ENCODE data around the gene TMC5. TPM values are rescaled to one million over a fixed set of nuclear protein-coding genes. Genes with fewer than 3 reads are reported as not detected.
A peak's percentile ranks its signal among the peaks of the same experiment; 100 is the strongest.

TMC5 gene
- total and polyA plus RNA-seq, 2 of the 13 experiments (the other 11 are each of a cell fraction or from before 2014, with no cell fraction given): 0.09 to 0.41 TPM

DNA sequence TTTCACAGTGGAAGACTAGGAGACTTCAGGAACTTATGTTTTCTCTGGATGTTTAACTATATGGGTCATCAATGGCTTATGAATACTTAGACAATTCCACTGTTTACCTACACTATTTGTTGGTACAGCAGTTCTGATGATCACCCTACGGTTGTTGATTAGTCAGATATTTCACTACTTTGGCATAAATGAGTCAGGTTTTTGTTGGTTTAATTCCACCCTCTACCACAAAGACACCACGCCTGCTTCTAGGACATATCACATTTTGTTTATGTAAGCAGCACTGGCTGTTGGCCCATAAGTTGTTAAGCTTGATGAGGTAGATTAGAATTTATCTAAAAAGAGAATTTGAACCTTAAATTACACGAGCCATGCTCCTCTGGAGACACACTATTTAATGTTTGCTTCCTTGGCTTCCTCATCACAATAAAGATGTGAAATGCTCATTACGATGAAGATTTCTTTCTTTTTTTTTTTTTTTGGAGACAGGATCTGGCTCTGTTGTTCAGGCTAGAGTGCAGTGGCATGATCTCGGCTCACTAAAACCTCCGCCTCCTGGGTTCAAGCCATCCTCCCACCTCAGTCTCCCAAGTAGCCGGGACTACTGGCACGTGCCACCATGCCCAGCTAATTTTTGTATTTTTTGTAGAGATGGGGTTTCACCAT, 99.9 kb downstream of the TMC5 start:
- H3K4me2 ChIP-seq (ENCODE audit: low read depth, low read length): no peak overlapping the region
- 93% methylated on average over 8 of the region's 8 CpGs for WGBS (ENCODE audit: low lambda C conversion rate)
- BruUV-seq (replicated peaks): no TSS peak
- no peak overlapping the region for H2AFZ ChIP-seq (ENCODE audit: low read length)
- DNase-seq (ENCODE audit: low spot score): no peak
- peaks cover 17% of the 10 kb centered on the region for H3K79me2 ChIP-seq (ENCODE audit: insufficient read depth, low read length)
- intact Hi-C loops (cut with micrococcal nuclease; ENCODE audit: unreplicated experiment): no loop called here
- no peak overlapping the region for H3K27ac ChIP-seq (ENCODE audit: extremely low read length, insufficient read depth, low read length)
- ChIA-PET CTCF (ENCODE audit: low intra/inter-chr PET ratio, low total read pairs) (no interaction called here), POLR2A (no interaction called here)
- H3K9me3 ChIP-seq (ENCODE audit: low read length): no peaks in the 10 kb centered on the region
- H3K36me3 ChIP-seq (replicated peaks in 1 of 2; ENCODE audit: control insufficient read depth in 1 of 2, insufficient read depth in 2 of 2, low read length in 2 of 2): peaks cover 6 to 27% of the 10 kb centered on the region in 2 experiments
- H3K9ac ChIP-seq (ENCODE audit: insufficient read depth, low read depth, low read length): no peak overlapping the region
- no peaks in the 10 kb centered on the region for H4K20me1 ChIP-seq (ENCODE audit: insufficient read depth, low read length)
- peaks cover 57% of the 10 kb centered on the region for H3K4me1 ChIP-seq (ENCODE audit: insufficient read depth, low read length)
- in situ Hi-C loops (cut with HindIII; ENCODE audit: extremely low pct_ligation_motif_present, low pct_unique_long_range_greater_than_20kb): no loop called here
- no peak overlapping the region for H3K4me3 ChIP-seq (replicated peaks in 1 of 3; ENCODE audit: insufficient read depth in 1 of 3, low read depth in 2 of 3, low read length in 3 of 3)
- H3K27me3 ChIP-seq (ENCODE audit: control insufficient read depth in 1 of 2, insufficient read depth in 2 of 2, low read length in 2 of 2): no peaks in the 10 kb centered on the region; a peak in 1 of 5 replicates
- no peak for ATAC-seq
- FAIRE-seq: no peak
- TF ChIP-seq AGO1 (IDR thresholded peaks at IDR 0.05; ENCODE audit: low read depth, low read length, poor library complexity, severe bottlenecking): no peak
- TF ChIP-seq HMGA1 (CRISPR knock-in tag; conservative IDR thresholded peaks at IDR 0.05): no peak
- no peak for TF ChIP-seq BRD4 (CRISPR knock-in tag; IDR thresholded peaks at IDR 0.05)
- TF ChIP-seq RBM22 (optimal IDR thresholded peaks at IDR 0.05; ENCODE audit: low read length): no peak
- no peak for TF ChIP-seq NCOA5 (CRISPR knock-in tag; IDR thresholded peaks at IDR 0.05)
- TF ChIP-seq, protein P1, sequence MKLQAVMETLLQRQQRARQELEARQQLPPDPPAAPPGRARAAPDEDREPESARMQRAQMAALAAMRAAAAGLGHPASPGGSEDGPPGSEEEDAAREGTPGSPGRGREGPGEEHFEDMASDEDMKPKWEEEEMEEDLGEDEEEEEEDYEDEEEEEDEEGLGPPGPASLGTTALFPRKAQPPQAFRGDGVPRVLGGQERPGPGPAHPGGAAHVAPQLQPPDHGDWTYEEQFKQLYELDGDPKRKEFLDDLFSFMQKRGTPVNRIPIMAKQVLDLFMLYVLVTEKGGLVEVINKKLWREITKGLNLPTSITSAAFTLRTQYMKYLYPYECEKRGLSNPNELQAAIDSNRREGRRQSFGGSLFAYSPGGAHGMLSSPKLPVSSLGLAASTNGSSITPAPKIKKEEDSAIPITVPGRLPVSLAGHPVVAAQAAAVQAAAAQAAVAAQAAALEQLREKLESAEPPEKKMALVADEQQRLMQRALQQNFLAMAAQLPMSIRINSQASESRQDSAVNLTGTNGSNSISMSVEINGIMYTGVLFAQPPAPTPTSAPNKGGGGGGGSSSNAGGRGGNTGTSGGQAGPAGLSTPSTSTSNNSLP (IDR thresholded peaks at IDR 0.05; ENCODE audit: low read depth, low read length): 0 out of 2 replicates have a peak, but pooled peaks have one; percentile 19
- TF ChIP-seq, protein P2, sequence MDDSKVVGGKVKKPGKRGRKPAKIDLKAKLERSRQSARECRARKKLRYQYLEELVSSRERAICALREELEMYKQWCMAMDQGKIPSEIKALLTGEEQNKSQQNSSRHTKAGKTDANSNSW (CRISPR knock-in tag; IDR thresholded peaks at IDR 0.05; ENCODE audit: borderline replicate concordance): no peak
- TF ChIP-seq MAFK (conservative IDR thresholded peaks at IDR 0.05 in 1 of 2, IDR thresholded peaks at IDR 0.05 in 1 of 2; ENCODE audit: low read length in 2 of 2): peak; percentile 38 to 52
- TF ChIP-seq ZNF644 (CRISPR knock-in tag; IDR thresholded peaks at IDR 0.05; ENCODE audit: low read depth): no peak
- TF ChIP-seq ZNF629 (CRISPR knock-in tag; conservative IDR thresholded peaks at IDR 0.05): 0 out of 2 replicates have a peak, but pooled peaks have one; percentile 4
- no peak for TF ChIP-seq SAFB2 (CRISPR knock-in tag; IDR thresholded peaks at IDR 0.05; ENCODE audit: borderline replicate concordance, low read depth)
- TF ChIP-seq, protein P3, sequence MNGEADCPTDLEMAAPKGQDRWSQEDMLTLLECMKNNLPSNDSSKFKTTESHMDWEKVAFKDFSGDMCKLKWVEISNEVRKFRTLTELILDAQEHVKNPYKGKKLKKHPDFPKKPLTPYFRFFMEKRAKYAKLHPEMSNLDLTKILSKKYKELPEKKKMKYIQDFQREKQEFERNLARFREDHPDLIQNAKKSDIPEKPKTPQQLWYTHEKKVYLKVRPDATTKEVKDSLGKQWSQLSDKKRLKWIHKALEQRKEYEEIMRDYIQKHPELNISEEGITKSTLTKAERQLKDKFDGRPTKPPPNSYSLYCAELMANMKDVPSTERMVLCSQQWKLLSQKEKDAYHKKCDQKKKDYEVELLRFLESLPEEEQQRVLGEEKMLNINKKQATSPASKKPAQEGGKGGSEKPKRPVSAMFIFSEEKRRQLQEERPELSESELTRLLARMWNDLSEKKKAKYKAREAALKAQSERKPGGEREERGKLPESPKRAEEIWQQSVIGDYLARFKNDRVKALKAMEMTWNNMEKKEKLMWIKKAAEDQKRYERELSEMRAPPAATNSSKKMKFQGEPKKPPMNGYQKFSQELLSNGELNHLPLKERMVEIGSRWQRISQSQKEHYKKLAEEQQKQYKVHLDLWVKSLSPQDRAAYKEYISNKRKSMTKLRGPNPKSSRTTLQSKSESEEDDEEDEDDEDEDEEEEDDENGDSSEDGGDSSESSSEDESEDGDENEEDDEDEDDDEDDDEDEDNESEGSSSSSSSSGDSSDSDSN (CRISPR knock-in tag; IDR thresholded peaks at IDR 0.05): no peak
- no peak for TF ChIP-seq ZNF672 (CRISPR knock-in tag; IDR thresholded peaks at IDR 0.05)
- TF ChIP-seq HDAC6 (IDR thresholded peaks at IDR 0.05; ENCODE audit: low read depth, low read length): no peak
- no peak for TF ChIP-seq ZNF160 (CRISPR knock-in tag; IDR thresholded peaks at IDR 0.05)
- TF ChIP-seq MAFF (IDR thresholded peaks at IDR 0.05; ENCODE audit: low read depth, low read length): peak; percentile 57
- TF ChIP-seq FLYWCH1 (CRISPR knock-in tag; IDR thresholded peaks at IDR 0.05): no peak
- TF ChIP-seq ZSCAN31 (CRISPR knock-in tag; IDR thresholded peaks at IDR 0.05; ENCODE audit: low read depth): no peak
- TF ChIP-seq SMAD1 (CRISPR knock-in tag; IDR thresholded peaks at IDR 0.05; ENCODE audit: borderline replicate concordance, low read depth): no peak
- TF ChIP-seq PAWR (CRISPR knock-in tag; IDR thresholded peaks at IDR 0.05; ENCODE audit: borderline replicate concordance): no peak
